Stimulated activated CD8-positive, alpha-beta memory T cell treated with anti-CD3 and anti-CD28 coated beads, Interleukin-7, amount 100 ng/mL, for 1 hour (primary cell): ENCODE data around the gene LCMT1.
"Not testable (repeated sequence)": the region's sequence is repeated elsewhere in the genome, so short reads cannot be mapped to it uniquely, and the experiment has no call there.

Source experiments
- DNase-seq, 2 donors: peaks; one replicate each; pipeline ENCODE4 v3.0.0-alpha.2; 2020; ENCODE audit warnings: low read depth in 2 of 2

Gene LCMT1

GRCh38 chr16:25141648-25142047 is 30.1 kb downstream of the LCMT1 start:
- DNase-seq: no peak

- DNase-seq: no peak
These were observed 32.4 kb downstream of the LCMT1 start for GRCh38 chr16:25143928-25144327.

GRCh38 chr16:25148568-25149215 is 37.1 kb downstream of the LCMT1 start:
- DNase-seq: no peak

- no peak for DNase-seq
These were observed 40.5 kb downstream of the LCMT1 start for GRCh38 chr16:25151996-25152395.

GRCh38 chr16:25155553-25156460 is 44.3 kb downstream of the LCMT1 start:
- DNase-seq: no peak

- no peak for DNase-seq
These were observed 45.8 kb downstream of the LCMT1 start for GRCh38 chr16:25157271-25157875.

GRCh38 chr16:25158401-25158800 is 46.9 kb downstream of the LCMT1 start:
- no peak for DNase-seq

GRCh38 chr16:25161753-25162367 is 50.3 kb downstream of the LCMT1 start:
- no peak for DNase-seq

- DNase-seq: no peak
These were observed 52.1 kb downstream of the LCMT1 start for GRCh38 chr16:25163683-25164082.

- DNase-seq: no peak
These were observed 53.7 kb downstream of the LCMT1 start for GRCh38 chr16:25165284-25165683.

- not testable (repeated sequence) for DNase-seq
These were observed 56.4 kb downstream of the LCMT1 start for GRCh38 chr16:25167920-25168319.

GRCh38 chr16:25171390-25171789 is 59.8 kb downstream of the LCMT1 start:
- no peak for DNase-seq

GRCh38 chr16:25172831-25173230 is 61.3 kb downstream of the LCMT1 start:
- DNase-seq: no peak

GRCh38 chr16:25174285-25174684 is 62.7 kb downstream of the LCMT1 start:
- DNase-seq: no peak

- DNase-seq: no peak
These were observed 64.6 kb downstream of the LCMT1 start for GRCh38 chr16:25176136-25176535.

GRCh38 chr16:25177512-25177830 is 65.9 kb downstream of the LCMT1 start:
- DNase-seq: no peak

GRCh38 chr16:25177831-25178688 is 66.5 kb downstream of the LCMT1 start:
- DNase-seq: no peak

- not testable (repeated sequence) for DNase-seq
These were observed 69.7 kb downstream of the LCMT1 start for GRCh38 chr16:25181236-25181635.

GRCh38 chr16:25184771-25185170 is 73.2 kb downstream of the LCMT1 start:
- DNase-seq: no peak

- no peak for DNase-seq
These were observed 75.9 kb downstream of the LCMT1 start for GRCh38 chr16:25187491-25187795.

- DNase-seq: no peak
These were observed 77.8 kb downstream of the LCMT1 start for GRCh38 chr16:25189305-25189704.

- DNase-seq: no peak
These were observed 80.6 kb downstream of the LCMT1 start for GRCh38 chr16:25192096-25192495.
